ENCODE data around the gene GPX4.

GPX4 gene

GRCh38 chr19:1090731-1091543 is 12.9 kb upstream of the GPX4 start:
- in situ Hi-C loops (cut with HindIII; ENCODE audit: low pct_unique_long_range_greater_than_20kb, low sequenced_read_pairs): no loop called here
- no peak for DNase-seq (ENCODE audit: low read depth in 1 of 2, low spot score in 1 of 2)
- no peak for TF ChIP-seq JUND (IDR thresholded peaks at IDR 0.05; ENCODE audit: low read depth)

- TF ChIP-seq JUND (IDR thresholded peaks at IDR 0.05; ENCODE audit: low read depth): no peak
- no peak for DNase-seq (ENCODE audit: low read depth in 1 of 2, low spot score in 1 of 2)
- in situ Hi-C loops (cut with HindIII; ENCODE audit: low pct_unique_long_range_greater_than_20kb, low sequenced_read_pairs): no loop called here
Observed at GRCh38 chr19:1091544-1092175, 12.1 kb upstream of the GPX4 start.

- in situ Hi-C loops (cut with HindIII; ENCODE audit: low pct_unique_long_range_greater_than_20kb, low sequenced_read_pairs): no loop called here
- no peak for TF ChIP-seq JUND (IDR thresholded peaks at IDR 0.05; ENCODE audit: low read depth)
- no peak for DNase-seq (ENCODE audit: low read depth in 1 of 2, low spot score in 1 of 2)
Observed at GRCh38 chr19:1093330-1093729, 10.5 kb upstream of the GPX4 start.

GRCh38 chr19:1093811-1094553 is 9.8 kb upstream of the GPX4 start:
- in situ Hi-C loops (cut with HindIII; ENCODE audit: low pct_unique_long_range_greater_than_20kb, low sequenced_read_pairs): no loop called here
- no peak for DNase-seq (ENCODE audit: low read depth in 1 of 2, low spot score in 1 of 2)
- TF ChIP-seq JUND (IDR thresholded peaks at IDR 0.05; ENCODE audit: low read depth): no peak

- TF ChIP-seq JUND (IDR thresholded peaks at IDR 0.05; ENCODE audit: low read depth): no peak
- DNase-seq (ENCODE audit: low read depth in 1 of 2, low spot score in 1 of 2): no peak
- in situ Hi-C loops (cut with HindIII; ENCODE audit: low pct_unique_long_range_greater_than_20kb, low sequenced_read_pairs): no loop called here
Observed at GRCh38 chr19:1094655-1094977, 9.2 kb upstream of the GPX4 start.

GRCh38 chr19:1094978-1095701 is 8.7 kb upstream of the GPX4 start, which contains the start of gene POLR2E:
POLR2E (minus strand) TSS chr19:1095375; CDS start chr19:1095315, 60 bp downstream.
- peak; percentile 83 to 97 for DNase-seq (ENCODE audit: low read depth in 1 of 2, low spot score in 1 of 2)
- in situ Hi-C loops (cut with HindIII; ENCODE audit: low pct_unique_long_range_greater_than_20kb, low sequenced_read_pairs): no loop called here
- no peak for TF ChIP-seq JUND (IDR thresholded peaks at IDR 0.05; ENCODE audit: low read depth)

GRCh38 chr19:1097810-1098176 is 6.0 kb upstream of the GPX4 start:
- peak in 1 of 2 experiments; percentile 70 for DNase-seq (ENCODE audit: low read depth in 1 of 2, low spot score in 1 of 2)
- in situ Hi-C loops (cut with HindIII; ENCODE audit: low pct_unique_long_range_greater_than_20kb, low sequenced_read_pairs): no loop called here
- no peak for TF ChIP-seq JUND (IDR thresholded peaks at IDR 0.05; ENCODE audit: low read depth)

- no peak for TF ChIP-seq JUND (IDR thresholded peaks at IDR 0.05; ENCODE audit: low read depth)
- in situ Hi-C loops (cut with HindIII; ENCODE audit: low pct_unique_long_range_greater_than_20kb, low sequenced_read_pairs): no loop called here
- DNase-seq (ENCODE audit: low read depth in 1 of 2, low spot score in 1 of 2): peak in 1 of 2 experiments; percentile 56
Observed at GRCh38 chr19:1098177-1099051, 5.4 kb upstream of the GPX4 start.

GRCh38 chr19:1101337-1101698 is 2.5 kb upstream of the GPX4 start:
- no peak for DNase-seq (ENCODE audit: low read depth in 1 of 2, low spot score in 1 of 2)
- in situ Hi-C loops (cut with HindIII; ENCODE audit: low pct_unique_long_range_greater_than_20kb, low sequenced_read_pairs): no loop called here
- no peak for TF ChIP-seq JUND (IDR thresholded peaks at IDR 0.05; ENCODE audit: low read depth)

- DNase-seq (ENCODE audit: low read depth in 1 of 2, low spot score in 1 of 2): no peak
- TF ChIP-seq JUND (IDR thresholded peaks at IDR 0.05; ENCODE audit: low read depth): no peak
- in situ Hi-C loops (cut with HindIII; ENCODE audit: low pct_unique_long_range_greater_than_20kb, low sequenced_read_pairs): no loop called here
Observed at GRCh38 chr19:1102407-1103131, 1.2 kb upstream of the GPX4 start.

GRCh38 chr19:1103132-1103707 is 574 bp upstream of the GPX4 start:
- TF ChIP-seq JUND (IDR thresholded peaks at IDR 0.05; ENCODE audit: low read depth): no peak
- in situ Hi-C loops (cut with HindIII; ENCODE audit: low pct_unique_long_range_greater_than_20kb, low sequenced_read_pairs): no loop called here
- no peak for DNase-seq (ENCODE audit: low read depth in 1 of 2, low spot score in 1 of 2)
